K562 (cell line): ENCODE data around the gene AZU1. TPM values are rescaled to one million over a fixed set of nuclear protein-coding genes. Genes with fewer than 3 reads are reported as not detected.

Experiments
- HDAC1 ChIP-seq, 2 experiments: fragments of 450-650 bp; IDR thresholded peaks; 2 replicates each; pipeline ENCODE4 v1.6.1; 2016 to 2017; ENCODE audit warnings: inconsistent platforms in 1 of 2, mild to moderate bottlenecking in 1 of 2, moderate library complexity in 1 of 2
- HNRNPH1 ChIP-seq: fragments of 200-400 bp; formaldehyde crosslinking; optimal IDR thresholded peaks from 2 replicates; pipeline ENCODE3; 2017; ENCODE audit warnings: low read depth, mild to moderate bottlenecking, low read length, moderate library complexity
- KAT2B ChIP-seq: IDR thresholded peaks from one replicate; pipeline ENCODE4 v1.6.1; 2012; ENCODE audit warnings: low read depth, mild to moderate bottlenecking, control low read depth, inconsistent platforms, low read length, moderate library complexity
- MCM2 ChIP-seq: fragments of 450-650 bp; IDR thresholded peaks from 2 replicates; pipeline ENCODE4 v1.6.1; 2017; ENCODE audit warnings: low read depth, mild to moderate bottlenecking
- NEUROD1 ChIP-seq: fragments of 150-350 bp; IDR thresholded peaks from 2 replicates; pipeline ENCODE4 v1.6.1; 2014; ENCODE audit warnings: borderline replicate concordance, low read length, low read depth; ENCODE audit not compliant: partially characterized antibody
- POLR2A ChIP-seq: fragments of 450-650 bp; conservative IDR thresholded peaks from 2 replicates; pipeline ENCODE4 v1.6.1; 2016
- PRPF4 ChIP-seq: fragments of 200-400 bp; formaldehyde crosslinking; IDR thresholded peaks from one replicate; pipeline ENCODE4 v1.6.1; 2017; ENCODE audit warnings: low read length, low read depth, mild to moderate bottlenecking; ENCODE audit not compliant: insufficient read depth, poor library complexity, severe bottlenecking
- SRSF9 ChIP-seq: fragments of 200-400 bp; formaldehyde crosslinking; IDR thresholded peaks from 2 replicates; pipeline ENCODE4 v1.6.1; 2017; ENCODE audit warnings: low read depth, low read length, borderline replicate concordance
- SUPT5H ChIP-seq: fragments of 450-650 bp; IDR thresholded peaks from 2 replicates; pipeline ENCODE4 v1.6.1; 2016
- TFAM ChIP-seq: fragments of 250-450 bp; sonication (Bioruptor Pico); conservative IDR thresholded peaks from 2 replicates; pipeline ENCODE4 v1.5.0; 2021; ENCODE audit warnings: mild to moderate bottlenecking, moderate library complexity
- THRAP3 ChIP-seq: fragments of 450-650 bp; IDR thresholded peaks from 2 replicates; pipeline ENCODE4 v1.6.1; 2016; ENCODE audit warnings: mild to moderate bottlenecking, inconsistent platforms, borderline replicate concordance
- ZNF347 ChIP-seq: fragments of 450-650 bp; formaldehyde crosslinking; IDR thresholded peaks from 2 replicates; pipeline ENCODE4 v1.4.0; 2020; ENCODE audit warnings: low read depth, mild to moderate bottlenecking, moderate library complexity
- polyA plus RNA-seq, 8 experiments: library from polyadenylated mRNA; depleted of rRNA in 4 of 8; stranded (reverse) in 5 of 8; unstranded in 3 of 8; fragments of >200 nt; fragmentation: Nextera tagmentation in 2 of 8; fragmentation: Illumina TruSeq in 1 of 8; extraction: Ambion mirVana in 2 of 8; extraction: Trizol in 1 of 8; gene quantifications; 2 replicates each; pipeline versions ENCODE4 v1.2.1 to v1.2.3, GENCODE V29; 2011 to 2014; ENCODE audit warnings: inconsistent platforms in 1 of 8, missing spikeins in 1 of 8
- total RNA-seq, 7 experiments: library from RNA; depleted of rRNA in 6 of 7; stranded (reverse); fragments of >200 nt in 6 of 7; fragmentation: Illumina TruSeq in 2 of 7; extraction: Trizol in 2 of 7; gene quantifications; 2 replicates each; pipeline versions ENCODE4 v1.2.1 to v1.2.3, GENCODE V29; 2011 to 2021; ENCODE audit warnings: low replicate concordance in 1 of 7
- TF ChIP-seq, protein P1 (sequence below): fragments of 450-650 bp; formaldehyde crosslinking; IDR thresholded peaks from 2 replicates; pipeline ENCODE4 v1.4.0; 2020; ENCODE audit warnings: mild to moderate bottlenecking, moderate library complexity
- TF ChIP-seq, protein P2 (sequence below), 2 experiments: IDR thresholded peaks; 2 replicates each; pipeline ENCODE4 v1.6.1; 2011; ENCODE audit warnings: borderline replicate concordance in 1 of 2, control low read depth in 1 of 2, low read depth in 1 of 2, low read length in 1 of 2, mild to moderate bottlenecking in 1 of 2, mixed read lengths in 1 of 2, moderate library complexity in 1 of 2; ENCODE audit not compliant: insufficient read depth in 1 of 2, insufficient read length in 1 of 2, poor library complexity in 1 of 2, severe bottlenecking in 1 of 2; ENCODE audit errors: extremely low read depth in 1 of 2
- TF ChIP-seq, protein P3 (sequence below): conservative IDR thresholded peaks from 2 replicates; pipeline ENCODE4 v1.6.1; 2011; ENCODE audit warnings: low read depth, mild to moderate bottlenecking, low read length; ENCODE audit not compliant: control insufficient read depth
- TF ChIP-seq, protein P4 (sequence below), 2 experiments: fragments of 450-650 bp; IDR thresholded peaks; 2 replicates each; pipeline ENCODE4 v1.6.1; 2016
- TF ChIP-seq, protein P5 (sequence below): fragments of 250-450 bp; sonication (Bioruptor Pico); IDR thresholded peaks from 2 replicates; pipeline ENCODE4 v1.4.0; 2020; ENCODE audit warnings: mild to moderate bottlenecking, moderate library complexity
- TF ChIP-seq, protein P6 (sequence below), 3 experiments: IDR thresholded peaks in 2 of 3; conservative IDR thresholded peaks in 1 of 3; 2 replicates each; pipeline ENCODE4 v1.5.1; 2011 to 2012; ENCODE audit warnings: low read length in 3 of 3, mild to moderate bottlenecking in 3 of 3, control low read depth in 2 of 3, improper control_type of control experiment in 1 of 3, inconsistent platforms in 1 of 3, low read depth in 1 of 3, mixed read lengths in 1 of 3, moderate library complexity in 1 of 3; ENCODE audit not compliant: insufficient read depth in 2 of 3

AZU1 gene
- total and polyA plus RNA-seq, 9 of the 15 experiments (the other 6 are each of a cell fraction or from before 2014, with no cell fraction given) = 0.29 to 1.9 (median 0.59) TPM; not detected in 3

DNA sequence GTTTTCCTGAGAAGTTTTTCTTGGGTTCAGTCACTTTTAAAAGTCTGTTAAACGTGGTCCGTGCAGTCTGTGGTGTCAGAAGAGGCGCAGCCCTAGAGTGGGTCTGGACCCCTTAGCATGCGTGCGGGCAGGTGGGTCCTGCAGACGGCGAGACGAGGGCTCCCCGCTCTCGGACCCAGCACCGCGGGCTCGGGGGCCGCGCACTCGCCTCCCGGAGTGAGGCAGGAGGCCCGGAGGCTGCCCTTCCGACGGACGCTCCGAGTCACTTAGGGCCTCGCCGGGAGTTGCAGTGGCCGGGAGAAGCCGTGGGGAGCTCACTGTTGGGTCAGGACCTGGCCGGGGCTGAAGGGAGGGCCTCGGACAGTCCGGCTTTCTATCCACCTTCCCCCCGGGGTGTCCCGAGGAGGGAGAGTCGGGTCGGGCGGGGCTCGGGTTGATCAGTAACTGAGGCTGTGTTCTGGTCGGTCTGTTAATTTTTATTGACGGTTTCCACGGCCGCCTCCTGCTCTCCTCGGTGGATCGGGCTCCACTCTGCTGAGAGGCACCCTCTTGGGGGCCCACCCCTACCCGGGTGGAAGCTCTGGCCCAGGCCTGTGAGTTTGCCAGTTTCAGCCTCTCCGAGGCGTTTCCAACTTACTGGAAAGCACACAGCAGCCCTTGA, 29.1 kb upstream of the AZU1 start (continued):
- TF ChIP-seq, protein P1, sequence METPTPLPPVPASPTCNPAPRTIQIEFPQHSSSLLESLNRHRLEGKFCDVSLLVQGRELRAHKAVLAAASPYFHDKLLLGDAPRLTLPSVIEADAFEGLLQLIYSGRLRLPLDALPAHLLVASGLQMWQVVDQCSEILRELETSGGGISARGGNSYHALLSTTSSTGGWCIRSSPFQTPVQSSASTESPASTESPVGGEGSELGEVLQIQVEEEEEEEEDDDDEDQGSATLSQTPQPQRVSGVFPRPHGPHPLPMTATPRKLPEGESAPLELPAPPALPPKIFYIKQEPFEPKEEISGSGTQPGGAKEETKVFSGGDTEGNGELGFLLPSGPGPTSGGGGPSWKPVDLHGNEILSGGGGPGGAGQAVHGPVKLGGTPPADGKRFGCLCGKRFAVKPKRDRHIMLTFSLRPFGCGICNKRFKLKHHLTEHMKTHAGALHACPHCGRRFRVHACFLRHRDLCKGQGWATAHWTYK (CRISPR knock-in tag) = no peak
- TF ChIP-seq ZNF347 (CRISPR knock-in tag) (no peak), SUPT5H (peak; percentile 34; the same call in 1 of the 2 replicates), THRAP3 (no peak), HNRNPH1 (no peak), KAT2B (no peak), PRPF4 (peak; percentile 80), SRSF9 (no peak), HDAC1 (IDR thresholded peaks at IDR 0.05) (0 out of 4 replicates have a peak, but pooled peaks of 1 of the 2 experiments have one; percentile 11), MCM2 (no peak), NEUROD1 (no peak), TFAM (CRISPR knock-in tag) (no peak), POLR2A (0 out of 2 replicates have a peak, but pooled peaks have one; percentile 23)
- TF ChIP-seq, protein P2, sequence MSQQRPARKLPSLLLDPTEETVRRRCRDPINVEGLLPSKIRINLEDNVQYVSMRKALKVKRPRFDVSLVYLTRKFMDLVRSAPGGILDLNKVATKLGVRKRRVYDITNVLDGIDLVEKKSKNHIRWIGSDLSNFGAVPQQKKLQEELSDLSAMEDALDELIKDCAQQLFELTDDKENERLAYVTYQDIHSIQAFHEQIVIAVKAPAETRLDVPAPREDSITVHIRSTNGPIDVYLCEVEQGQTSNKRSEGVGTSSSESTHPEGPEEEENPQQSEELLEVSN (IDR thresholded peaks at IDR 0.05; ENCODE audit: borderline replicate concordance in 1 of 2, extremely low read depth in 1 of 2, insufficient read depth in 1 of 2, insufficient read length in 1 of 2, low read depth in 1 of 2, low read length in 1 of 2, poor library complexity in 1 of 2, severe bottlenecking in 1 of 2) = peak in 1 of 2 experiments; percentile 4
- TF ChIP-seq, protein P3, sequence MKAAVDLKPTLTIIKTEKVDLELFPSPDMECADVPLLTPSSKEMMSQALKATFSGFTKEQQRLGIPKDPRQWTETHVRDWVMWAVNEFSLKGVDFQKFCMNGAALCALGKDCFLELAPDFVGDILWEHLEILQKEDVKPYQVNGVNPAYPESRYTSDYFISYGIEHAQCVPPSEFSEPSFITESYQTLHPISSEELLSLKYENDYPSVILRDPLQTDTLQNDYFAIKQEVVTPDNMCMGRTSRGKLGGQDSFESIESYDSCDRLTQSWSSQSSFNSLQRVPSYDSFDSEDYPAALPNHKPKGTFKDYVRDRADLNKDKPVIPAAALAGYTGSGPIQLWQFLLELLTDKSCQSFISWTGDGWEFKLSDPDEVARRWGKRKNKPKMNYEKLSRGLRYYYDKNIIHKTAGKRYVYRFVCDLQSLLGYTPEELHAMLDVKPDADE = no peak; the same call in 1 of the 2 replicates
- TF ChIP-seq, protein P4, sequence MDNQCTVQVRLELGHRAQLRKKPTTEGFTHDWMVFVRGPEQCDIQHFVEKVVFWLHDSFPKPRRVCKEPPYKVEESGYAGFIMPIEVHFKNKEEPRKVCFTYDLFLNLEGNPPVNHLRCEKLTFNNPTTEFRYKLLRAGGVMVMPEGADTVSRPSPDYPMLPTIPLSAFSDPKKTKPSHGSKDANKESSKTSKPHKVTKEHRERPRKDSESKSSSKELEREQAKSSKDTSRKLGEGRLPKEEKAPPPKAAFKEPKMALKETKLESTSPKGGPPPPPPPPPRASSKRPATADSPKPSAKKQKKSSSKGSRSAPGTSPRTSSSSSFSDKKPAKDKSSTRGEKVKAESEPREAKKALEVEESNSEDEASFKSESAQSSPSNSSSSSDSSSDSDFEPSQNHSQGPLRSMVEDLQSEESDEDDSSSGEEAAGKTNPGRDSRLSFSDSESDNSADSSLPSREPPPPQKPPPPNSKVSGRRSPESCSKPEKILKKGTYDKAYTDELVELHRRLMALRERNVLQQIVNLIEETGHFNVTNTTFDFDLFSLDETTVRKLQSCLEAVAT (IDR thresholded peaks at IDR 0.05) = peak in 1 of 2 experiments; percentile 59; a peak in 2 of 4 replicates
- TF ChIP-seq, protein P5, sequence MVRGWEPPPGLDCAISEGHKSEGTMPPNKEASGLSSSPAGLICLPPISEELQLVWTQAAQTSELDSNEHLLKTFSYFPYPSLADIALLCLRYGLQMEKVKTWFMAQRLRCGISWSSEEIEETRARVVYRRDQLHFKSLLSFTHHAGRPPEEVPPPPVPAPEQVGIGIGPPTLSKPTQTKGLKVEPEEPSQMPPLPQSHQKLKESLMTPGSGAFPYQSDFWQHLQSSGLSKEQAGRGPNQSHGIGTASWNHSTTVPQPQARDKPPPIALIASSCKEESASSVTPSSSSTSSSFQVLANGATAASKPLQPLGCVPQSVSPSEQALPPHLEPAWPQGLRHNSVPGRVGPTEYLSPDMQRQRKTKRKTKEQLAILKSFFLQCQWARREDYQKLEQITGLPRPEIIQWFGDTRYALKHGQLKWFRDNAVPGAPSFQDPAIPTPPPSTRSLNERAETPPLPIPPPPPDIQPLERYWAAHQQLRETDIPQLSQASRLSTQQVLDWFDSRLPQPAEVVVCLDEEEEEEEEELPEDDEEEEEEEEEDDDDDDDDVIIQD = no peak
- TF ChIP-seq, protein P6, sequence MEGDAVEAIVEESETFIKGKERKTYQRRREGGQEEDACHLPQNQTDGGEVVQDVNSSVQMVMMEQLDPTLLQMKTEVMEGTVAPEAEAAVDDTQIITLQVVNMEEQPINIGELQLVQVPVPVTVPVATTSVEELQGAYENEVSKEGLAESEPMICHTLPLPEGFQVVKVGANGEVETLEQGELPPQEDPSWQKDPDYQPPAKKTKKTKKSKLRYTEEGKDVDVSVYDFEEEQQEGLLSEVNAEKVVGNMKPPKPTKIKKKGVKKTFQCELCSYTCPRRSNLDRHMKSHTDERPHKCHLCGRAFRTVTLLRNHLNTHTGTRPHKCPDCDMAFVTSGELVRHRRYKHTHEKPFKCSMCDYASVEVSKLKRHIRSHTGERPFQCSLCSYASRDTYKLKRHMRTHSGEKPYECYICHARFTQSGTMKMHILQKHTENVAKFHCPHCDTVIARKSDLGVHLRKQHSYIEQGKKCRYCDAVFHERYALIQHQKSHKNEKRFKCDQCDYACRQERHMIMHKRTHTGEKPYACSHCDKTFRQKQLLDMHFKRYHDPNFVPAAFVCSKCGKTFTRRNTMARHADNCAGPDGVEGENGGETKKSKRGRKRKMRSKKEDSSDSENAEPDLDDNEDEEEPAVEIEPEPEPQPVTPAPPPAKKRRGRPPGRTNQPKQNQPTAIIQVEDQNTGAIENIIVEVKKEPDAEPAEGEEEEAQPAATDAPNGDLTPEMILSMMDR (IDR thresholded peaks at IDR 0.05 in 2 of 3, conservative IDR thresholded peaks at IDR 0.05 in 1 of 3; ENCODE audit: insufficient read depth in 2 of 3, low read depth in 1 of 3, low read length in 3 of 3) = no peak
